ENCODE measurements around the gene PAPOLG.

DNA sequence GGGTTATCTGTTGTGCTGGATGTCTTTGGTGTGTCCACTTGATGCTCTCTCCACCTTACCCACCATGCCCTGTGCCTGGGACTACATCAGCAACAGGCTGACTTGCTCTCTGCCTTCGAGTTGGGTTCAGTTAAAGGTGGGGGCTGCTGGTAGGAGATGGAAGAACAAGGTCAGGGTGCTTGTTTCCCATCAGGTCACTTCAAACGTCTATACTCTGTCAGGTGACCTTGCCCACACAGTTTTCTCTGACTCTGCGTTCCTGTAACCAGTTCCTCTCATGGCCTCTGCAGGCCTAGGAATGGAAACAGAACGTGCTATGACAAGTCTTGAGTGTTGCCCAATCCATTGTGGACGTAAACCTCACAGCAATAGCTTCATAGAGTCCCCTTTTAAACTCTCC lies 38.4 kb upstream of the PAPOLG start:
- TF ChIP-seq, protein P1, sequence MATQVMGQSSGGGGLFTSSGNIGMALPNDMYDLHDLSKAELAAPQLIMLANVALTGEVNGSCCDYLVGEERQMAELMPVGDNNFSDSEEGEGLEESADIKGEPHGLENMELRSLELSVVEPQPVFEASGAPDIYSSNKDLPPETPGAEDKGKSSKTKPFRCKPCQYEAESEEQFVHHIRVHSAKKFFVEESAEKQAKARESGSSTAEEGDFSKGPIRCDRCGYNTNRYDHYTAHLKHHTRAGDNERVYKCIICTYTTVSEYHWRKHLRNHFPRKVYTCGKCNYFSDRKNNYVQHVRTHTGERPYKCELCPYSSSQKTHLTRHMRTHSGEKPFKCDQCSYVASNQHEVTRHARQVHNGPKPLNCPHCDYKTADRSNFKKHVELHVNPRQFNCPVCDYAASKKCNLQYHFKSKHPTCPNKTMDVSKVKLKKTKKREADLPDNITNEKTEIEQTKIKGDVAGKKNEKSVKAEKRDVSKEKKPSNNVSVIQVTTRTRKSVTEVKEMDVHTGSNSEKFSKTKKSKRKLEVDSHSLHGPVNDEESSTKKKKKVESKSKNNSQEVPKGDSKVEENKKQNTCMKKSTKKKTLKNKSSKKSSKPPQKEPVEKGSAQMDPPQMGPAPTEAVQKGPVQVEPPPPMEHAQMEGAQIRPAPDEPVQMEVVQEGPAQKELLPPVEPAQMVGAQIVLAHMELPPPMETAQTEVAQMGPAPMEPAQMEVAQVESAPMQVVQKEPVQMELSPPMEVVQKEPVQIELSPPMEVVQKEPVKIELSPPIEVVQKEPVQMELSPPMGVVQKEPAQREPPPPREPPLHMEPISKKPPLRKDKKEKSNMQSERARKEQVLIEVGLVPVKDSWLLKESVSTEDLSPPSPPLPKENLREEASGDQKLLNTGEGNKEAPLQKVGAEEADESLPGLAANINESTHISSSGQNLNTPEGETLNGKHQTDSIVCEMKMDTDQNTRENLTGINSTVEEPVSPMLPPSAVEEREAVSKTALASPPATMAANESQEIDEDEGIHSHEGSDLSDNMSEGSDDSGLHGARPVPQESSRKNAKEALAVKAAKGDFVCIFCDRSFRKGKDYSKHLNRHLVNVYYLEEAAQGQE (IDR thresholded peaks at IDR 0.05) = no peak
- TF ChIP-seq, protein P2, sequence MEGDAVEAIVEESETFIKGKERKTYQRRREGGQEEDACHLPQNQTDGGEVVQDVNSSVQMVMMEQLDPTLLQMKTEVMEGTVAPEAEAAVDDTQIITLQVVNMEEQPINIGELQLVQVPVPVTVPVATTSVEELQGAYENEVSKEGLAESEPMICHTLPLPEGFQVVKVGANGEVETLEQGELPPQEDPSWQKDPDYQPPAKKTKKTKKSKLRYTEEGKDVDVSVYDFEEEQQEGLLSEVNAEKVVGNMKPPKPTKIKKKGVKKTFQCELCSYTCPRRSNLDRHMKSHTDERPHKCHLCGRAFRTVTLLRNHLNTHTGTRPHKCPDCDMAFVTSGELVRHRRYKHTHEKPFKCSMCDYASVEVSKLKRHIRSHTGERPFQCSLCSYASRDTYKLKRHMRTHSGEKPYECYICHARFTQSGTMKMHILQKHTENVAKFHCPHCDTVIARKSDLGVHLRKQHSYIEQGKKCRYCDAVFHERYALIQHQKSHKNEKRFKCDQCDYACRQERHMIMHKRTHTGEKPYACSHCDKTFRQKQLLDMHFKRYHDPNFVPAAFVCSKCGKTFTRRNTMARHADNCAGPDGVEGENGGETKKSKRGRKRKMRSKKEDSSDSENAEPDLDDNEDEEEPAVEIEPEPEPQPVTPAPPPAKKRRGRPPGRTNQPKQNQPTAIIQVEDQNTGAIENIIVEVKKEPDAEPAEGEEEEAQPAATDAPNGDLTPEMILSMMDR (IDR thresholded peaks at IDR 0.05) = no peak
- no peak for TF ChIP-seq POLR2A (IDR thresholded peaks at IDR 0.05; ENCODE audit: low read length)
- TF ChIP-seq, protein P3, sequence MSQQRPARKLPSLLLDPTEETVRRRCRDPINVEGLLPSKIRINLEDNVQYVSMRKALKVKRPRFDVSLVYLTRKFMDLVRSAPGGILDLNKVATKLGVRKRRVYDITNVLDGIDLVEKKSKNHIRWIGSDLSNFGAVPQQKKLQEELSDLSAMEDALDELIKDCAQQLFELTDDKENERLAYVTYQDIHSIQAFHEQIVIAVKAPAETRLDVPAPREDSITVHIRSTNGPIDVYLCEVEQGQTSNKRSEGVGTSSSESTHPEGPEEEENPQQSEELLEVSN (IDR thresholded peaks at IDR 0.05; ENCODE audit: borderline replicate concordance, low read depth) = no peak
- TF ChIP-seq, protein P4, sequence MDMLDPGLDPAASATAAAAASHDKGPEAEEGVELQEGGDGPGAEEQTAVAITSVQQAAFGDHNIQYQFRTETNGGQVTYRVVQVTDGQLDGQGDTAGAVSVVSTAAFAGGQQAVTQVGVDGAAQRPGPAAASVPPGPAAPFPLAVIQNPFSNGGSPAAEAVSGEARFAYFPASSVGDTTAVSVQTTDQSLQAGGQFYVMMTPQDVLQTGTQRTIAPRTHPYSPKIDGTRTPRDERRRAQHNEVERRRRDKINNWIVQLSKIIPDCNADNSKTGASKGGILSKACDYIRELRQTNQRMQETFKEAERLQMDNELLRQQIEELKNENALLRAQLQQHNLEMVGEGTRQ (IDR thresholded peaks at IDR 0.05) = no peak
- no peak for TF ChIP-seq NFE2L2 (conservative IDR thresholded peaks at IDR 0.05; ENCODE audit: low read length)
- TF ChIP-seq, protein P5, sequence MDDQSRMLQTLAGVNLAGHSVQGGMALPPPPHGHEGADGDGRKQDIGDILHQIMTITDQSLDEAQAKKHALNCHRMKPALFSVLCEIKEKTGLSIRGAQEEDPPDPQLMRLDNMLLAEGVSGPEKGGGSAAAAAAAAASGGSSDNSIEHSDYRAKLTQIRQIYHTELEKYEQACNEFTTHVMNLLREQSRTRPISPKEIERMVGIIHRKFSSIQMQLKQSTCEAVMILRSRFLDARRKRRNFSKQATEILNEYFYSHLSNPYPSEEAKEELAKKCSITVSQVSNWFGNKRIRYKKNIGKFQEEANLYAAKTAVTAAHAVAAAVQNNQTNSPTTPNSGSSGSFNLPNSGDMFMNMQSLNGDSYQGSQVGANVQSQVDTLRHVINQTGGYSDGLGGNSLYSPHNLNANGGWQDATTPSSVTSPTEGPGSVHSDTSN (IDR thresholded peaks at IDR 0.05) = no peak
- no peak for TF ChIP-seq CEBPB (IDR thresholded peaks at IDR 0.05)
- no peak for TF ChIP-seq KDM5A (IDR thresholded peaks at IDR 0.05)
- TF ChIP-seq, protein P6, sequence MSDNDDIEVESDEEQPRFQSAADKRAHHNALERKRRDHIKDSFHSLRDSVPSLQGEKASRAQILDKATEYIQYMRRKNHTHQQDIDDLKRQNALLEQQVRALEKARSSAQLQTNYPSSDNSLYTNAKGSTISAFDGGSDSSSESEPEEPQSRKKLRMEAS (IDR thresholded peaks at IDR 0.05) = no peak

All from A549 (cell line).